NCI-H510A treated with DMSO at 0.1 percent for 48 hours (cell line): ENCODE measurements around the gene USP31.

Experiments used
- DNase-seq: peaks from one replicate; lab custom pipeline; 2025; lab: John Stamatoyannopoulos, UW

The USP31 gene, protein sequence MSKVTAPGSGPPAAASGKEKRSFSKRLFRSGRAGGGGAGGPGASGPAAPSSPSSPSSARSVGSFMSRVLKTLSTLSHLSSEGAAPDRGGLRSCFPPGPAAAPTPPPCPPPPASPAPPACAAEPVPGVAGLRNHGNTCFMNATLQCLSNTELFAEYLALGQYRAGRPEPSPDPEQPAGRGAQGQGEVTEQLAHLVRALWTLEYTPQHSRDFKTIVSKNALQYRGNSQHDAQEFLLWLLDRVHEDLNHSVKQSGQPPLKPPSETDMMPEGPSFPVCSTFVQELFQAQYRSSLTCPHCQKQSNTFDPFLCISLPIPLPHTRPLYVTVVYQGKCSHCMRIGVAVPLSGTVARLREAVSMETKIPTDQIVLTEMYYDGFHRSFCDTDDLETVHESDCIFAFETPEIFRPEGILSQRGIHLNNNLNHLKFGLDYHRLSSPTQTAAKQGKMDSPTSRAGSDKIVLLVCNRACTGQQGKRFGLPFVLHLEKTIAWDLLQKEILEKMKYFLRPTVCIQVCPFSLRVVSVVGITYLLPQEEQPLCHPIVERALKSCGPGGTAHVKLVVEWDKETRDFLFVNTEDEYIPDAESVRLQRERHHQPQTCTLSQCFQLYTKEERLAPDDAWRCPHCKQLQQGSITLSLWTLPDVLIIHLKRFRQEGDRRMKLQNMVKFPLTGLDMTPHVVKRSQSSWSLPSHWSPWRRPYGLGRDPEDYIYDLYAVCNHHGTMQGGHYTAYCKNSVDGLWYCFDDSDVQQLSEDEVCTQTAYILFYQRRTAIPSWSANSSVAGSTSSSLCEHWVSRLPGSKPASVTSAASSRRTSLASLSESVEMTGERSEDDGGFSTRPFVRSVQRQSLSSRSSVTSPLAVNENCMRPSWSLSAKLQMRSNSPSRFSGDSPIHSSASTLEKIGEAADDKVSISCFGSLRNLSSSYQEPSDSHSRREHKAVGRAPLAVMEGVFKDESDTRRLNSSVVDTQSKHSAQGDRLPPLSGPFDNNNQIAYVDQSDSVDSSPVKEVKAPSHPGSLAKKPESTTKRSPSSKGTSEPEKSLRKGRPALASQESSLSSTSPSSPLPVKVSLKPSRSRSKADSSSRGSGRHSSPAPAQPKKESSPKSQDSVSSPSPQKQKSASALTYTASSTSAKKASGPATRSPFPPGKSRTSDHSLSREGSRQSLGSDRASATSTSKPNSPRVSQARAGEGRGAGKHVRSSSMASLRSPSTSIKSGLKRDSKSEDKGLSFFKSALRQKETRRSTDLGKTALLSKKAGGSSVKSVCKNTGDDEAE (N-terminal part only)

DNA sequence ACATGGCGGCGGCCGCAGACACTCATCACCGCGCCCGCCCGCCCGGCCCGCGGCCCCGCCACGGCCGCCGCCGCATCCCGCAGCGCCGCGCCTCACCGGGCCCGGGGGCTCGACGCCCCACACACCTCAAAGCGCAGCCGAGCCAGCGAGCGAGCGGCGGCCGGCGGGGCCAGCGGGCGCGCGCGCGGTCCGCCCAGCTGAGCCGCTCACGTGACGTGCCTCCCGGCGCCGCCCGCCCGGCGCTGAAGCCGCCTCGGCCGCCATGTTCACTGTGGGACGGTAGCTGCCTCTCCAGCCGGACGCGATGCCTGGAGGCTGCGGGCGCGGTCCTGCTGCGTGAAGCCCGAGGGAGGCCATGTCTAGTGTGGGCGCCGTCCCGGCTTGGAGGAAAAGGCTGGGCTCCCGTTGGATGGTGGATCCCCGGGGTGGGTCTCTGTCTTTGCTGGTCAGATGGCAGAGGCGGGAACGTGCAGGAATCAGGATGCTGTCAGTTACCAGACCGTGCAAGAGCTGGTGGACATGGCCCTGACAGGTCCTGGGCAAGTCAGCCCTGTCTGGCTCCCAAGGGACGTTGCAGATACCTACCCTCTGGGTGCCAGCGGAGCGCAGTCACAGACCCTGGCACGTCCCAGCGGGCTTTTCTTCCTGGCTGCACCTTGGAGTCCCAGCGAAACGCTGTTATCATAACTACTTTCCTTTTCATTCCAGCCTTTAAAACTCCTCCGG is at the start of gene USP31:
USP31 (minus strand) TSS at position 186 of the 726 bp plus-strand sequence; CDS start at position 4, 182 bp downstream.
- DNase-seq, result peak; percentile 96

DNA sequence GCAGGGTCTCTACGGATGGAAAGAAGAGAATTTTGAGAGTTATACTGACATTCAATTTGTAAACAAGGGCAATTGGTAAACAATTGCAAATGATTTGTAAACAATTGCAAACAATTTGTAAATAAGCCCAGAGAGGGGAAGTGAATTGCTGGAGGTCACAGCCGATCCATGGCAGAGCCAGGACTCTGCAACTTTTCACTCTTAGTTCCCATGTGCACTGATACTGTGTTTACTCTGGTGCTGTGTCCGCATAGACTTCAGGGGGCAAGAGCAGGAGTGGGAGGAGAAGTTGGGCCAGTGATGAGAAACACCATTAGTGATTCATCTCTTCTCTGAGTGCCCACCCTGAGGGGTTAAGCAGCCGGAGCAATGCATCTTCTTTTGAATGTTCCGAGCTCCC is 47.3 kb upstream of the USP31 start:
- DNase-seq, result no peak

DNA sequence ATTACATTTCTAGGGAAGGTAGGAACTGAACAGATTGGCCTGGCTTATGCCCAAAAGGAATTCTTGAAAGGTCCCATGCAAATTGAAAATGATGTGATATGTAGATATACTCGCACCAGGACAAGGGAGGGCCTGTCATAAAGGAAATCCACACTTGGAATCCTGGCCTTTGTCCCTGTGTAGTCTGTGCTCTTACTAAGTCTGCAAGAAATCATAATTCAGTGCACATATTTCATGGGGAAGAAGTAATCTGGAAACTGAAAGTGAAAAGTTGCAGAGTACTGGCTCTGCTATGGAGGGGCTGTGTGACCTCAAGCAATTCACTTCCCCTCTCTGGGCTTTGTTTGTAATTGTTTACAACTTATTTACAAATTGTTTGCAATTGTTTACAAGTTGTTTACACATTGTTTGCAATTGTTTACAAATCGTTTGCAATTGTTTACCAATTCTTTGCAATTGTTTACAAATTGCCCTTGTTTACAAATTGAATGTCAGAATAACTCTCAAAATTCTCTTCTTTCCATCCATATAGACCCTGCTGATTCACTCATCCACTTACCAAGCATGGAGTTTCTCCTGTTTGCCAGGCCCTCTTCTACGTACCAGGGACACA is 46.2 kb upstream of the USP31 start:
- no peak for DNase-seq

DNA sequence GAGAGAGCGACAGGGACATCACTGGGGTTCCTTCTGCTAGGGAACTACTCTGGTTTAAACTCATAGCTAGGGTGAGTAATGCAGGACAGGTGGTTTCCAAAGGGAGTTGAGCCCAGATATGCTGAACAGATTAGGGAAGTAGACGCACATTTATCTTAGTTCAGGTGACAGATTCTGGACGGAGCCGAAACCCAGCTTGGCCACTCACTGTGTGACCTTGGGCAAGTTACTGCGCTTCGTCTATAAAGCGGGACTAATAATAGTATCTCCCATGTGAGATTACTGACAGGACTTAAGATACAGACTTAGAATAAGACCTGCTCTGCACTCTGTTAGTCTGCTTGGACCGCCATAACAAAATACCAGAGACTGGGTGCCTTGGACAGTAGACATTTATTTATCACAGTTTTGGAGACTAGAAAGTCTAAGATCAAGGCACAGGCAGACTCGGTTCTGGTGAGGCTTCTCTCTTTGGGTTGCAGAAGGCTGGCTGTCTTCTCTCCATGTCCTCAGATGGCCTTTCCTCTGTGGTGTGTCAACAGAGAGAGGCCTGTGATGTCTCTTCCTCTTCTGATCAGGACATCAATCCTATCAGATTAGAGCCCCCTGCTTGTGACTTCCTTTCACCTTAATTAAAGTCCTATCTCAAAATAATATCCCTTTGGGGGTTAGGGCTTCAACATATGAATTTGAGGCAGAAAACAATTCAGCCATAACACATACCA is 45.4 kb upstream of the USP31 start:
- no peak for DNase-seq

DNA sequence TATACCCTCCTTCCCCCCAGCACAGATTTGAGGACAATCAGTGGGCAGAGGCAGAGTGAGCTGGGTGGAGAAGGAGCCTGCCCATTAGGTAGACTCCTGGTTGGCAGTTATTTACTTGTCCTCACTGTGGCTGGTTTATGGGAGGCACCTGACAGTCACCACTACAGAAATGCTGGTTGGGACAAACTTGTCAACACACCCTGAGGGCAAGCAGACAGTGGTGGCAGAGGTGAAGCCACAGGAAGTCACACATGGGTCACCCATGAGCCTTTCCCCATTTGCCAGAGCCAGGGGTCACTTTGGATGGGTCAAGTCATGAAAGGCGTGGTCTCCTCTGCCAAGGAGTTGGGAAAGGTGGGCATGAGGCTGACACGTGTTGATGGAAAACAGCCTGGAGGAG is 39.7 kb upstream of the USP31 start:
- DNase-seq, result no peak

DNA sequence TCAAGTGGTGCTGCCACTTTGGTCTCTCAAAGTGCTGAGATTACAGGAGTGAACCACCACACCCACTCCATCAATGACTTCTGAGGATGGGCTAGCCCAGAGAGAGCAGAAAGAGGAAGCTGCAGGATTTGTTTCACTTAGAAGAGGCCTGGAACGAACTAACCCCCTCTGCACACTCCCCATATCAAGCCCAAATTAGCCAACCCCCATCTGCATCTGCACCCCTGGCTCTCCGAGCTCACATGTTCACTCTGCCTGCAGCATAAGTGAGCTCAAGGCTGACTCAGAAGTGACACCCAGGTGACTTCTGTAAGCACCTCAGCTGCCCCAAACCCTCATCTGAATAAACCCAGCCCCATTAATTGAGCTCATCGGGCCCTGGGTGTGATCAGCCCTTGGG is 38.1 kb upstream of the USP31 start:
- no peak for DNase-seq

DNA sequence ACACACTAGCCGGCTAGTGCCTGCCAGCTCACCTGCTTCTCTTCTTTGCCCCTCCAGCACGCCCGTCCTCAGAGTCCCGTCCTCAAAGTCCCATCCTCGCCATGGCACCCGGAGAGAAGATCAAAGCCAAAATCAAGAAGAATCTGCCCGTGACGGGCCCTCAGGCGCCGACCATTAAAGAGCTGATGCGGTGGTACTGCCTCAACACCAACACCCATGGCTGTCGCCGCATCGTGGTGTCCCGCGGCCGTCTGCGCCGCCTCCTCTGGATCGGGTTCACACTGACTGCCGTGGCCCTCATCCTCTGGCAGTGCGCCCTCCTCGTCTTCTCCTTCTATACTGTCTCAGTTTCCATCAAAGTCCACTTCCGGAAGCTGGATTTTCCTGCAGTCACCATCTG is 36.9 kb upstream of the USP31 start:
- no peak for DNase-seq

DNA sequence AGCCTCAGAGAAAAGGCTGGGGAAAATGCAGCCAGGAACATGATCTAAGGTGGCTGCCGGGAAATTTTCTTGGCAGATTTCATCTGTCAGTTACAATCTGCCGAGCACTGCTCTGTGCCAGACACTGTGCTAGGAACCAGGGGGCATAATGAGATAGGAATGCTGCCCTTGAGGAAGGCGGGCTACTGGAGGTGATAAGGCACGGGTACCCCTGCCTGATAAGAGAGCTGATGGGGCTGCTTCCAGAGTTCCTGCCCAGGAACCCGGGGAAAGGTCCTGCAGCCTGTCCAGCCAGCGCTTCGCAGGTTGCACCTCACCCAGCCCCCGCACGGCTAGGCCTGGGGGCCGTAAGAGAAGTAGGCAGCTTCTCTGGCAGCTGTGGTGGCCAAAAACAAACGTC is 36.4 kb upstream of the USP31 start:
- DNase-seq, result no peak

DNA sequence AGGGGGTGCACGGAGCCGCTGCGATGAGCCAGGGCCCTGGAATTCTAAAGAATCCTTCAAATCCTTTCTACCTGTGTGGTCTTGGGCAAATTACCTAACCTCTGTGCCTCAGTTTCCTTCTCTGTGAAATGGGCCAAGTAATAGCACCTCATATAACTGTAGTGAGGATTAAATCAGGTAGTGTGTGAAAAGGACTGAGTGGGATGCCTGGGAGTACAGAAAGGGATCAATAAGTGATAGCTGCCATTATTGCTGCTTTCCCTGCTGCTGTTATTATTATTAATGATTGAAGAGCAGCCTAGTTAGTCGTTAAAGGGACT is 34.3 kb upstream of the USP31 start:
- DNase-seq, result no peak

DNA sequence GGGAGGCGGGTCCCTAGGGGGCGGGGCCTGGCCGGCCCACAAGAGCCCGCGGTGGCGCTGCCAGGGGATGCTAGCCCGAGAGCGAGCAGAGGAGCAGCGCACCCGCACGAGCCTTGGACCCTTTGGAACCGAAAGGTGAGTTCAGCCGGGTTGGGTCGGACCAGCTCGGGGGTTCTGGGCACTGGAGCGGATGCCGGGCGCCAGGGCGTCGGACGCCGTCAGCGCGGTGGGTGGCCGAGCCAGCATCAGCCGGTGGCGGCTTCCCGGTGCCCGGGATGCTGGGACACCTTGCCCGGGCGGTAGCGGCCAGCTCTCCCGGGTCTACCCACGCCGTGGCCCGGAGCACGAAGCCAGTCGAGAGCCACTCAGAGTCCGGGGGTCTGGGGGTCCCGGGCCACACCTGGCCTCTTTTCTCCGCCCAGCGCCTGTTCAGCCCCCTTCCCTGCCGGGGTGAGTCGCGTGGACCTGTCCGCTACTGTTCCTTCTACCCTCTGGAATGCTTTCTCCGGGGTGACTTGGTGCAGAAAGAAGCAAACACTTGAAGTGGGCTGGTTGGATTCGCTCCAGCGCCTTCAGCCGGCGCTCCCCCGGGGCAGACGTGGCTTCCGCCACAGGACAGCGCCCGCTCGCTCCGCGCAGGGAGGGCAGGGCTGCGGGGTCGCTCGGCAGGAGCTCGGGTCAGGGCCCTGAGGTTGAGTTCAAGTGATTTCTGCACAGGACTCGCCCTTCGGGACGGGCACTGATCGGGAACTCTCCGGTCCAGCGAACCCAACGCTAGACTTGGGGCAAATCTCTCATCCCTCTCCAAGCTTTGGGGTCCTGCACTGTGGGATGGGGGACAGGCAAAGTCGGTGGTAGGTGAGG is 33.7 kb upstream of the USP31 start, which contains the start of gene SCNN1G:
SCNN1G (plus strand) TSS at position 67 of the 864 bp plus-strand sequence. CDS start 3,527 bp downstream, outside the sequence.
- peak; percentile 46 for DNase-seq

DNA sequence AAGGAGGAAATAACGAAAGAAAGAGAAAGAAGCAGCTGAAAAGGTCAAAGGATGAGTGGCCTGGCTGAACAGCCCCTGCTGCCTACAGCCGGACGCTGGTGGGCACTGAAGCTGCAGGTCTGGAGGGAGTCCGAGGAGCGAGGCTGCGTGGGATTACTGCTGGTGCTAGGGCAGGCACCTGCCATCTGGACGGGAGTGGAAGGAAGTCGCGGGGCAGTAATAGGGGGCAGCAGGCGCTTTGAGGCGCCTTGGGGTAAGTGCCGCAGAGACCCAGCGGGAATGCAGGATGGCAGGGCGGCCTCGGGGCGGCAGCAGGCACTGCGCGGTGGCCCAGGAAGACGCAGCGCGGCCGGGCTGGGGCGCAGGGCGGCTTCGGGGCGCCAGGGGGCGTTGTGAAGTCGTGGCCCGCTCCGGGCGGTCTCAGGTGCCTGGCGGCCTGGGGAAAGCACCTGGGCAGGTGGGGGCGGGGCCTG is 33.0 kb upstream of the USP31 start:
- peak; percentile 94 for DNase-seq

DNA sequence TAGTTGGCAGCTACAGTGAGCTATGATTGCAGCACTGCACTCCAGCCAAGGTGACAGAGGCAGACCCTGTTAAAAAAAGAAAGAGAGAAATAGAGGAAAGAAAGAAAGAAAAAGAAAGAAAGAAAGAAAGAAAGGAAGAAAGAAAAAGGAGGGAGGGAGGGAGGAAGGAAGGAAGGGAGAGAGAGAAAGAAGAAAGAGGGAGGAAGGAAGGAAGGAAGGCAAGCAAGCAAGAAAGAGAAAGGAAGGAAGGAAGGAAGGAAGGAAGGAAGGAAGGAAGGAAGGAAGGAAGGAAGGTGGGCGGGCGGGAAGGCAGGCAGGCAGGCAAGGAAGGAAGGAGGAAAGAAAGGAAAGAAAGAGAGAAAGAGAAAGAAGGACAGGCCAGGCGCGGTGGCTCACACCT is 32.3 kb upstream of the USP31 start:
- DNase-seq, result no peak

DNA sequence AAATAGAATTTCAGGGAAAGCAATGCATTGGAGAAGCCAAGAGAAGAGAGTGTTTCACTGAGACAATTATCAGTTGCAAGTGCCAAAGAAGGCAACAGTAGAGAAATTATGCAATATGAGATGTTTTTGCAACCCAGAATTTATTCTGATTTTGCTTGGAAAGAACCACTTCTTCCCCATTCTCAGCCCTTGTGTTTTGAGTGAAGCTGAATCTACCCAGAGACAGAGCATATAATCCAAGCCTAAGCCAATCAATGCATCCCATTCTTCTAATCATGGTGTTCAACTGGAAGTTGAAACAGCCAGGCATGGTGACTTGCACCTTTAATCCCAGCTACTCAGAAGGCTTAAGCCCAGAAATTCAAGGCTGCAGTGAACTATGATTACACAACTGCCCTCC is 26.4 kb upstream of the USP31 start:
- DNase-seq, result no peak

DNA sequence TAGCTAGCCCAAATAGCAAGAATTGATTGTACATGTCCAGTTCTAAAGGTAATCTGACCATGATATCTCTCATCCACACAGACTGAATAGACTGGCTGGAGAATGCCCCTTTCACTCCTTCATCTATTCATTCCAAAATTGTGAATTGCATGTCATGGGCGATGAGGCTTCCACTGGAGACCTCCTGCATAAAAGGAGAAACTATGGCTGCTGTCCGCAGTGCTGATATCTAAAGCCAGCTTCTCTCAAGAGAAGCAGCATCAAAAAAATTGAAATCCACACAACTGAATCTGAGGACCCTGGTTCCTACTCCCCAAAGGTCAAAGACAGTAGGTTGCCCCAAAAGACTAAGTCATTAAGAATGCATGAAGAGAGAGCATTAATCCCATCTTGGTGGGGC is 25.4 kb upstream of the USP31 start:
- DNase-seq, result no peak

DNA sequence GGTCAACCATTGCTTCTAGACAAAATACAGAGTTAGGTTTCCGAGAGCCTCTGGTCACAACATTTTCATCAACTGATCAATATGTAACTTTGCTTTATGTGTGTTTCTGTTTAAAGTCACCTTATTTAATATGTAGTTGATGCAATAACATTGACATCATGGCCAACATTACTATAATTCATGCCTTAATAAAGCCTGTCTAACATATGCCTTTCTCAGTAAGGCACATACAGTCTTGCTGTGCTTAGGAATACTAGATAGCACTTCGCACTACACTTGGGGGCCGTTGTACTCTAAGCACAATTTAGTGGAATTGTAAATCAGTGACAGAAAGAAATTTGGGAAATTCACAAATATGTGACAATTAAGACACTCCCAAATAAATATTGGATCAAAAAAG is 23.7 kb upstream of the USP31 start:
- DNase-seq, result no peak

DNA sequence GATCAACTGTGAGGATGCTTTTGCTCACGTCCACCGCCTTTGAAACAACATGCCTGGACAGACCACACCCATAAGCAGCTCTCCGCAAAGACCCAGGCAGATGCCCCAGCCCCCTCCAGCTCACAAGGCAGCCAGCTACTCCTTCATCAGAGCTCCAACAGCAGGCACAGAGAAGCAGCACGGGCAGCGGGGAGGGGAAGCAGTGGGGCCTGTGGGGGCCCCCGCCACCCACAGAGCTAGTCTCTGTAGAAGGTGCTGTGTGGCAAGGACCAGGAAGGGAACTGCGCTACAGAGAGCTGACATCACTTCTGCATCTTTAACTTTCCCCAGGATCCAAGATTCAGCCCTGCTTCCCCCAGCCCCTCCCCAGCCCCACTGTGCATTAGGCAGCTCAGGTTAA is 23.3 kb upstream of the USP31 start:
- no peak for DNase-seq

DNA sequence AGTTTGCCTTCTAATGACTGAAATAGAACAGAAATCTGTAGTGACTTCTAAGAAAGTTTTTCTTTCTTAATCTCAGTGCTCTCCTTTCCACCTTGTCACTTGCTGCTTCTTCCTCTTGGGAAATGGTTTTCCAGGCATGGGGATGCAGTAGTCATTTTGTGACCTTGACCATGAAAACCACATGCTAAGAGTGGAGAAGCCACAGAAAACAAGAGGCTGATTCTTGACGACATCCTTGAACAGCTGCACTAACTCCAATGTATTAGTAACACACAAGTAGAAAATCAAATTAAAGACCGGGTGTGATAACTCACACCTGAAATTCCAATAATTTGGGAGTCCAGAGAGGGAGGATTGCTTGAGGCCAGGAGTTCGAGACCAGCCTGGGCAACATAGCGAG is 15.5 kb upstream of the USP31 start:
- no peak for DNase-seq

DNA sequence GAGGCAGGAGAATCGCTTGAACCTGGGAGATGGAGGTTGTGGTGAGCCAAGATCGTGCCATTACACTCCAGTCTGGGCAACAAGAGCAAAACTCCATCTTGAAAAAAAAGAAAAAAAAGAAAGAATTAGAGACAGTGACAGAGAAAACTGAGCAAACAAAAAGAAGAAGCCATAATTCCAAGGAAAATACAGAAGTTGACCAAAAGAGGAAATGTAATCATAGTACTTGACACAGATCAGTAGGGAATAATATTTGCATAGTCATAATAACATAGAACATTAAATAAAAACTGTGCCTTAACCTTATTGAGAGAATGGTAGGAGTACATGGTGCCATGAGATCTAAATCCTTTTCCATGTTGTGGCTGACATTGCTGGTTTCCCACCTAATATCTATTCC is 14.7 kb upstream of the USP31 start:
- no peak for DNase-seq

DNA sequence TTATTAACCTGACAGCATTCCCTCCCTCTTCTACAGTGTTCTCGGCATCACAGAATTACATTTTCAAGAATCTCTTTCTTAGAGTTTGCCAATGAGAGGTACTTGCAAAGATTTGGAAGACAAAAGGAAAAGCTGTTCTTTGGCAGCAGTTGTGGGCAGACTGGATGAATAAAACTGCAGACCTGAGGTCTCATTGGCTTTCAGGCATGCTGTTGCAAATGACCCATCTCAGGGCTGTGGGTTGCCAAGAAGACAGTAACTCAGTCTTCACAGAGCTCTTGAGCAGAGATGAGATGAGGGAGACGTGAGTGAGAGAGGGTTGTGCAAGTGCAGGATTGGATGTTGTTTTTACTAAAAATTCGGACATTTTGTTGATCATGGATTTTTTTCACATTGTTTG is 11.3 kb upstream of the USP31 start:
- no peak for DNase-seq

DNA sequence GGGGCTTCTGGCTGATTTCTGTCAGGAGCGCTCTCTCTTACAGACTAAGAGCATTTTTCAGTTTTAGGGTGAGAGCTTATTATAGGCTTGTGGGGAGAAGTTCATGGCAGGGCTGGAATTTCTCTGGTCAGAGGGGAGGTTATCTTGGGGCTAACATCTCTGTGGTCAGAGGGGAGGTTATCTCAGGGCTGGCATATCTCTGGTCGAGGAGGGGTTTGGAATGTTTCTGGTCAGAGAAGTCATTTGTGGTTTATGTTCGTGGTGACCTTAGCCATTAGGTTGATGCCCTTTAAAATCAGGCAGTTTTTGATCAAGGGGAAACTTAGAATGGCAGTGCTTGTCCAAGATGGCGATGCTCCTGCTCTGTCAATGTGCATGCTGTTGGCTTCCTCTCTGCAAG is 10.8 kb upstream of the USP31 start:
- DNase-seq, result no peak
